ENCODE measurements around the gene CDC45.

Gene CDC45

DNA sequence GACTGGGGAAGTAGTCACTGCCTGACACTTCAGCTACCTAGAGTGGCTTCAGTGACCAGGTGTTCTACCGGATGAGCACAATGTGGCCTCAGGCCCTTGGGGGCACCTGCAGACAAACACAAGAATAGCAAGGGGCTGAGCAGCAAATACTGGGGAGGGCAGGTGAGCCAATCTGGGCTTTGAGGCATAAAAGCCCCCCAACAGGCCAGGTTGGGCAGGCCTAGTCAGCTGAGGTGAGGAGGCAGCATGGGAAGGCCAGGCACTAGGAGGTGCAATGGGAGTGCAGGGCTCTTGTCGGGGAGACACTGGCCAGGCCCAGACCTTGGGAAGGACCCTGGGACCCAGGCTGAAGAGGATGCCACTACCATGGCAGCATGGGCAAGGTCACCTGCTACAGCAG, 9.7 kb upstream of the CDC45 start:
- no peak for DNase-seq

DNA sequence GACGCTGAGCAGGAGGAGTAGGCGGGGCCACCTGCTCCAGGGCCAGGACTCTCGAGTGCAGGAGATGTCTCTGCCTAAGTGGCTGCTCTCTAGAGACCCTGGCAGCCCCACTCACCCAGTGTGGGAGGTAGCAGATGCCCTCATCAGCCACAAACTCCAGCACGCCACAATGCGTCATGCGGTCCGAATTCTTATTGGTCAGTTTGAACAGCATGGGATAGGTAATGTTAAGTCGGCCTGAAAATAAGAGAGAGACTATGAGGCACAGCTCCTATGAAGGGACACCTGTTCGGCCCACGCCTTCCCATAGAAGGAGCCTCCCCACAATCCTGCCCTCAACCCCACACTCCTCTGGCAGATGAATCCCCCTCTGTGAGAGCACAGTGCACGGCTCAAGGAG, 8.1 kb upstream of the CDC45 start:
- DNase-seq = no peak

DNA sequence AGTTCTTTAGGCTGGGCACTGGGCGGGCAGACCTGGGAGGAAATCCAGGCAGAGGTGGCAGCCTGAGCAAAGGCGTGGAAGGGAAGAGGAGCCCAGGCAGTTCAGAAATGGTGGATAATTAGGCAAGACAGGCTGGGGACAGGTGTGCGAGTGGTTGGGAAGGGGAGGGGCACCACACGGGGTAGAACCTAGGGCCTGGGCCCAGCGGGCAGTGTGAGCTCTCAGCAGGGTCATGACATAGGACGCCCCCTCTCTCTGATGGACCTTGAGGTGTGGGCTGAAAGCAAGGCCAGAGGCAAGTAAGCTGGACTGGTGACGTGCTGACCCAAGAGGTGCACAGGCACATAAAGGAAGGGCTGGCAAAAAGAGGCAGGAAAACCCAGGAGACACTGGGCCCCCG, 7.5 kb upstream of the CDC45 start:
- DNase-seq = no peak

DNA sequence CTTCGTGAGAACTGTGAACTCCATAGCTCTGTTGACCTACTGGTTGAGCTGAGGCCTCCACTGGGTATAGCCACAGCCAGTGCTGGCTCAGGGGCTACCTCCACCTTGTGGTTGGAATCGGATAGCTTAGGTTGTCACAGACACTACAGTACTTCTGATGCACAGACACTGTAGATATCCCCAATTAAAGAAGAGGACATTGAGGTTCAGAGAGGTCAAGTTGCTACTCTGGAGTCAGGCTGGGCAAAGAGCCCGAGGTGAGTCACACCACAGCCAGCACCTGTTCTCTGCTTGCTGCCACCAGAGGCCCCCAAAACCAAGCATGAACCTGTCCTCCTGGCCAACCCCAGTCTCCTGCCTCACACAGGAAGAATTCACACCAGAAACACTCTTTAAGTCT, 6.1 kb upstream of the CDC45 start:
- no peak for DNase-seq

DNA sequence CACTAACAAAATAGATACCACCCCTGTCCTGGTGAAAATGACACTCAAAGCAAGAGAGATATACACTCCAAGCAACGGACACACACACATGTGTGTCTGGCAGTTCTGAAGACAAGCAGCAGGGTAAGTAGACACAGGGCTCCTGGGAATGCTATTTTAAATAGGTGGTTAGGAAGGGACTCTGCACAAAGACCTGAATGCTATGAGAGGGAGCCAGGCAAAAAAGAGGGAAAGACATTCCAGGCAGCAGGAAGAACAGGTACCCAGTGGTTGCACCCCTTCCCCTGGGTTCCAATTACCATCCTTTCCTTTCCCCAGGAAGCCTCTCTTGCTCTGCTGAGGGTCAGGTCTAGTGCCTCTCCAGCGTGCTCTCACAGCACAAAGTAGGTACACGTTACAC, 3.7 kb upstream of the CDC45 start:
- DNase-seq = no peak

DNA sequence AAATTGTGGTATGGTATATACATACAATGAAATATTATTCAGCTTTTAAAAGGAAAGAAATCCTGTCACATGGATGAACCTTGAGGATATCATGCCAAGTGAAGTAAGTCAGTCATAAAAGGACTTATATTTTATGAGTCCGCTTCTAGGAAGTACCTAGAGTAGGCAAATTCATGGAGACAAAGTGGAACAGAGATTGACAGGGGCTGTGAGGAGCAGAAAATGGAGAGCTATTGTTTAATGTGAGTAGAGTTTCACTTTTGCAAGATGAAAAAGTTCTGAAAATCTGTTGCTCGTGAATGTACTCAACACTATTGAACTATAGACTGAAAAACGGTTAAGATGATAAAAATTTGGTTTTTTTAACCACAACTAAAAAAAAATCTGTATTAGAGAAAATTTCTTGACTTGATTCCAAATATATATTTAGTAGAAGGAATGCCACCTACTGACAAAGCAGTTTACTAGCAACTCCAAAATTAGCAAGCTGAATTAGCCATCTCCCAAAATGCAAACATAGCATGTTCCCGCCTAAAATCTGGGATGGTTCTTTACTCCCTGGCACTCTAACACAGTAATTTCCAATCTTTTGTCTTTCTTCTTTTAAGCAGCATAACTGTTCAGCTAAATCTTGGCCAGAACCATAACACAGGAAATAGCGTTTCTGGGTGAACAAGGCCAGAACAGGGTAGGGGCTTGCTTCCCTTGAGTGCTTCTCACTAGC, 2.2 kb upstream of the CDC45 start:
- peak in 1 of 5 experiments; percentile 38 for DNase-seq

DNA sequence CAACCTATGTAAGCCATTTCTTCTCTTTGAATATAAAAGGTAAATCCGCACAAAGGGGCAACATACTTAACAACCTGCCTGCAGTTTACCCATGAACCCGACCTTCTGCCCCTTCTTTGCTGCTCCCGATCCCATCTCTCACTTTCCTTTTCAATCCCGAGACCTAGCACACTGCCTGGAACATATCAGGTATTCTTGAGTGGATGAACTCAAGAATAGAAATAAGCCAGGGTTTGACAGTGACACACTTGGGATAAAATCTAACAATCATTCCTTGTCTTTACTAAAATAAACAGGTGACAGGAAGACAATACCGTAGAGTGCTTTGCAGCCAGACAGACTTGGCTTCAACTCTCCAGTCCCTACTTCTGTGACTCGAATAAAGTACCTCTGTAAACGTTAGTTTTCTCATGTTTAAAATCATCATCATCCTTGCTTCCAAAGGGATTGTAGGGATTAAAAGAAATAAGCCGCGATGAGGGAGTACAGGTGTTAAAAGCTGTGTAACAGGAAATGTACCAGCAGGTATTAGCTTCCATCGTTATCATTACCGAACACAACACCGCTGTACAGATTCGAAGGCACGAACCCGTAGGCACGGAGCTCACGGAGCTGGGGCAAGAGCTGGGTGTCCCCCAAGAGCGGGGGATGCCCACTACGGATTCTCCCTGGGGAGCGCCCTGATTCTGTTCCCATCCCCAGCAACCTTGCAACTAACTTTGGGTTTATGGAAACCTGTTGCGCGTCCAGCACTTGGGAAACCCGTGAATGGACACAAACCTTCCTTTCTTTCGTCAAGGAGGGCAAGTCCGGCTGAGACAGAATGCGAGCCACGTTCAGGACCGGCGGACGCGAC, 1.4 kb upstream of the CDC45 start:
- DNase-seq = peak in 1 of 5 experiments; percentile 46

DNA sequence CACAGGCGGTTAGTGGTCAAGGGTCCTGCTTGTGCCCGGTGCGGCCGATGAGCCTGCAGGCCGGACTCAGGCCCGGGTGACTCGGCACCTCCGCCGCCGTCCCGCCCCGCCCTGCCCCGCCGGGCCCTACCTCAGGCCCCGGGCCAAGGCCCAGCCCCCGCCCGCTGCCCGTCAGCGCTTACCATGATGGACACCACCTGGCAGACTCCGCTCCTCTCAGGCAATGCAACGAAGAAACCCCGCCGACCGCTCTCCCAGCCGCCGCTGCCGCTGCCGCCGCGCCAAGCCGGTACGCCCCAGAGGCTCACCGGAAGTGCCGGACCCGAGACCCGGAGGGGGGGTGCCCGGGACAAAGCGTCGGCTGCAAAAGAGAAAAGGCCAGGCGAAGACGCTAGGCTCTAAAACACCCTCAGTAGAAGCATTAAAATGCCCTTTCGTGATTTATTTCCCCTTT, 792 bp upstream of the CDC45 start, which contains the start of gene UFD1:
UFD1 (minus strand) TSS at position 293 of the 454 bp plus-strand sequence; CDS start at position 185, 108 bp downstream.
- DNase-seq = peak; percentile 62 to 90 (median 74)

DNA sequence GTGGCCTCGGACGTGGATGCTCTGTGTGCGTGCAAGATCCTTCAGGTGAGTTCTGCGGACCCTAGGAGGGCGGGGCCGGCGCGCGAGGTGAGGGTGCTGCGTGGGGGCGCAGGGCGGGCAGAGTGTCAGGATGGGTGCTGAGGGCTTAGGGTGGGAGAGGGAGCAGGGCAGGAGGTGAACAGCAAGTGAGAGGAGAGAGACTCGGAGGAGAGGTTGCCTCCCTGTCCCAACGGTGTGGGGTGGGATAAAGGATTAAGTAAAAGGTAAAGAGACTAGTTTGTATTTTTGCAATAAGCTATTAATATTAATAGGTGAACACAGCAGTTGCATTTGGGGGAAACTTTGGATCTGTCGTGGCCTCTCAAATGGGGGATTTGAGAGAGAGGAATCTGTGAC, 451 bp downstream of the CDC45 start:
- no peak for DNase-seq

DNA sequence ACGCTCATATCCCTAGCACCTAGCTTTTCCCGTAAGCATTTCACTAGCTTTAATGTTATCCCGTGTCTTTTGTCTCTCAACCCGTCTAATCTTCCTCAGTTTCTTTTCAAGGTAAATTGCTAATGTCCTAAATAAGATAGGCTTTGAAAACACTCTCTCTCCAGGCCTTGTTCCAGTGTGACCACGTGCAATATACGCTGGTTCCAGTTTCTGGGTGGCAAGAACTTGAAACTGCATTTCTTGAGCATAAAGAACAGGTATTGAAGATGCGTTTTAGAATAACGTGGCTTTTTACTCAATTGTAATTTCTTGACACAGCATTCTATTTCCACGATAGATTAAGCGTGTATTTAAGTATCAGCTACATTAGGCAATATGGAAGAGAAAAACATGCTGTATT, 1.1 kb downstream of the CDC45 start:
- DNase-seq = no peak

DNA sequence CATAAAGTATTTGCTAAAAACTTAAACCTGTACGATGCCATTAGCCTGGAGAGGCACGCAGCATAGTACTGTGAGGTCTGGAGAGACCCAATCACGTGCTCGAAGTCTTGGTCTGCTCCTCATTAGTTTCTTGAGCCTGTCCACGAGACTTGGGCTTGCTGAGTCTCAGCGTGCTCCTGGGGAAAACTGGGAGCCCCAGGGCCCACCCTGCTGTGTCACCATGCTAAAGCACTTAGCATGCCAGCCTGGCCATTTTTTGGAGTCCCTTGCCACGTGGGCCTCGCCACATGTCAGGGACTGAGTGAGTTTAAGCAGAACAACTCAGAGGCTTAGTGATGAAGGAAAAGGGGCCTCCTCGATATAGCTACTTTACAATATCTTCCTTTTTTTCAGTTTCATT, 2.6 kb downstream of the CDC45 start:
- DNase-seq = no peak

DNA sequence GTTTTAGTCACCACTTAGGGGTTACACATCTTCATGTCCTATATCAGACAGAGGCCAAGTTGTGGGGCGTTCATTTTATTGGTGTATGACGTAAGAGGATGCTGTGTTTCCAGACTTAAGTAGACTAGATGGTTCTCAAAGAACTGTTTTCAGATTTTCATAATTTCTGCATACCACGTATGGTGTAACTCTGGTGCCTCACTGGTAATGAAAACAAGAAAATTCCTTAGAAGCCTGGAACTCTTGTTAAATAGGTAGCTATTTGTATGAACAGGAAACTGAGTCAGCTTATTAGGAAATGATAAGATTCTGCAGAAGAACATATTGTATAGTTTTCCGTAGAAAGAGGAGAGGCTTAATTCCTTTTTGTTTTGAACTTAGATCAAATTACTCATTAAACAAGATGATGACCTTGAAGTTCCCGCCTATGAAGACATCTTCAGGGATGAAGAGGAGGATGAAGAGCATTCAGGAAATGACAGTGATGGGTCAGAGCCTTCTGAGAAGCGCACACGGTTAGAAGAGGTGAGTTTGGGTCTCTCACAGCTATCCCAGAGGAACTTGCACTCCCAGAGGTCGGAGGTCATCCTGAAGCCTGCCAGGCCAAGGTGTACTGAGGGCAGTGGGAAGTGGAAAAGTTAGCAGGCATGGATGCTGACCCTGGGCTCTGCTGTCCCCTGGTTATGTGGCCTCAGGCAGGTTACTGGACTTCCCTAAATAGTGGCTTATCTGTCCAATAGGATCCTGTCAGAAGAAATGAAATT, 3.9 kb downstream of the CDC45 start:
- DNase-seq = peak in 1 of 5 experiments; percentile 22

DNA sequence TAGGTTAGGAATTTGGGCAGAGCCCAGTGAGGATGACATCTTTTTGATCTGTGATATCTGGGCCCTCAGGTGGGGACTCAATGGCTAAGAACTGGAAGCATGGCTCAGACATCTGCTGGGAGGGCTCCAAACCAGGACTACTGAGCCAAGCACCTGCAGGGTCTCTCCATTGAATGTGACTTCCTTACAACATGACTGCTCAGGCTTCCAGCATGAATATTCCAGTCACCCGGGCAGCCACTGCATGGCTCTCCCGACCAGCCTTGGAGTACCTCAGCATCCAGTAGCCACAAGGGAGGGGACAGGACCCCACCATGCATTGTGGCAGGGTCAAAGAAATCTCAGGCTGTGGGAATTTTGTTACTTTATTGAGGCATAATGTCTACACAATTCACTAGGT, 8.6 kb downstream of the CDC45 start:
- DNase-seq = no peak

DNA sequence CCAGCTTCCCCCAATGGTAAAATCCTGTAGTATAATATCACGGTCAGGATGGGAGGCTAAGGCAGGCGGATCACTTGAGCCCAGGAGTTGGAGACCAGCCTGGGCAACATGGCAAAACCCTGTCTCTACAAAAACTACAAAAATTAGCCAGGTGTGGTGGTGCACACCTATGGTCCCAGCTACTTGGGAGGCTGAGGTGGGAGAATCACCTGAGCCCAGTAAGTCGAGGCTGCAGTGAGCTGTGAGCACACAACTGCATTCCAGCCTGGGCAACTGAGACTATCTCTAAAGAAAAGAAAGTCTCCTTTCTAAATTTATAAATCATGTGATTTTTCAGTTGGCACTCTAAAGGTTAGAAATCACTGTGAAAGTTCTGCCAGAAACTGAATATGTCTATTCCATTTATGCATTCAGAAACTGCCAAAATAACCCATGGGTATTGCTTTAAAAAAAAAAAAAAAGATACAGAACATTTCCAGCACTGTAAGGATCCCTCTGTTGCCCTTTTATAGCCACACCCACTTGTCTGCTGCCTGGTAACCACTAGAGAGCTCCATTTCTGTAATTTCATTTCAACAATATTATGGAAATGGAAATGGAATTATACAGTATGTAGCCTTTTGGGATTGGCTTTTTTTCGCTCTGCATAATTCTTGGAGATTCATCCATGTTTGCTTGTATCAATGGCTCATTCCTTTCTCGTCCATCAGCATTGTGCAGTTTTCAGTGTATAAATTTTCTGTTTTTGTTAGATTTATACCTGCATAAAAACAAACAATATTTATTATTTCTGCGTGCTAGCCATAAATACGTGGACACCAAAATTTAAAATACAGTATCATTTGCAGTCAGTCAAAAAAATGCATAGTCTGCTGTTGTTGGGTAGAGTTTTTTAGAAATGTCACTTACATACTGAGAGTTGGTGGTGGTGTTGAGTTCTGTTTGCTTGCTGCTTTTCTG, 9.4 kb downstream of the CDC45 start:
- DNase-seq = peak in 1 of 5 experiments; percentile 43

DNA sequence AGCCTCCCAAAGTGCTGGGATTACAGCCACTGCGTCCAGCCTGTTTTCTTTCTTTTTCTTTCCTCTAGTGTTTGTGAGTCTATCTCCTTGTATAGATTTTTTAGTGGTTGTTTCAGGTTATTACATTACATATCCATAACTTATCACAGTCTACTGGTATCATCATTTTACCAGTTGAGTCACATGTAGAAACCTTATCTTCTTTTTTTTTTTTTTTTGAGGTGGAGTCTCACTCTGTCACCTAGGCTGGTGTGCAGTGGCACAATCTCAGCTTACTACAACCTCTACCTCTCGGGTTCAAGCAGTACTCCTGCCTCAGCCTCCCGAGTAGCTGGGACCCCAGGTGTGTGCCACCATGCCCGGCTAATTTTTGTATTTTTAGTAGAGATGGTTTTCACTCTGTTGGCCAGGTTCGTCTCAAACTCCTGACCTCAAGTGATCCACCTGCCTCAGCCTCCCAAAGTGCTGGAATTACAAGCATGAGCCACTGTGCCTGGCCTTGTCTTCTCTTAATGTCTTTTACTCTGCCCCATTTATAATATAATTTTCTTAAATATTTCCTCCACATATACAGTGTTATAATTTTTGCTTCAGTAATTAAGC, 11.0 kb downstream of the CDC45 start:
- peak in 1 of 5 experiments; percentile 47 for DNase-seq

DNA sequence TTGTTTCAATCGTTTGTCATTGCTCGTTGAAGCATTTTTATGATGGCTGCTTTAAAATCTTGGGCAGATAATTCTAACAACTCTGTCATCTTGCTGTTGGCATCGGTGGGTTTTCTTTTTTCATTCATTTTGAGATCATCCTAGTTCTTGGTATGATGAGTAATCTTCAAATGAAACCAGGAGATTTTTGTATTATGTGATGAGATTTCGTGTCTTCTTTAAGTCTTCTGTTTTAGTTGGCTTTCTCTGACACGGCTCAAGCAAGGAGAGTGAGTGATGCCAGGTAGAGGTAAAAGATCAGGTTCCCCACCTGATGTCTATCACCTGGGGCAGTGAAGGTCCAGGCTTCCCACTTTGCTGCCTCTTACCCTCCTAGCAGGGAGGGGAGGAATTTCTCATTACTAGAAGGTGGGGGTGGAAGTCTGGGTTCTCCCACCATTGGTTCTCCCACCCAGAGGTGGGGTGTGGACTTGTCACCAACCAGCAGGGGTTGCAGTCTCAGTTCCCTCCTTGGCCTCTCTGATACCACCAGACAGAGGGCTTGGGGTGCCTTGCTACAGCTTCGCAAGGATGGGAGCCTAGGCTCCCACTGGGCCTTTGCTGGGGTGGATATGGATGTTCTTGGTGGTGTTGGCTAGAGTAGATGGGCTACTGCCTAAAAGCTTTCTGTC, 12.9 kb downstream of the CDC45 start:
- no peak for DNase-seq

DNA sequence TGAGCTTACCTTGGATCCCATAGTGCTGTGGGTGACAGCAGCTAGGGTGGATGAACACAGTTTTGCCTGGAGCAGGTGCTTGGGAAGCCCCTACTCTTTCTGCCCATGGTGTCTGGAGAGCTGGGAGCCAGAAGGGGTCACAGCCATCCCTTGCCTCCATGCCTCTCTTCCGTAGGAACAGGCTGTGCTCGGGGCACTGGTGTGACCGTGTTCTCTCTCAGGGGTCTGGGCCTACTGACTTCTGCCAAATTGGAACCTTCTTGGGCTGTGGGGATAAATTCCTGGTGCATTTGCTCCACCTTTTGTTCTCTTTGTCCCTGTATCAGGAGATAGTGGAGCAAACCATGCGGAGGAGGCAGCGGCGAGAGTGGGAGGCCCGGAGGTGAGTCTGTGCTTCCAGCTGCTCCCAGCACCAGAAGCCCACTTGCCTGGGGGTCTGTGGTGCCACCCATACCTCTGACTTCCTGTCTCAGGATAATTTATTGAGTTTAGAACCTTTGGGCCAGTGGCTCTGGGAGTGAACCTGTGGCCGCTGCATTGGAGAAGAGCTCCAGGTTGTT, 14.4 kb downstream of the CDC45 start:
- DNase-seq = no peak

DNA sequence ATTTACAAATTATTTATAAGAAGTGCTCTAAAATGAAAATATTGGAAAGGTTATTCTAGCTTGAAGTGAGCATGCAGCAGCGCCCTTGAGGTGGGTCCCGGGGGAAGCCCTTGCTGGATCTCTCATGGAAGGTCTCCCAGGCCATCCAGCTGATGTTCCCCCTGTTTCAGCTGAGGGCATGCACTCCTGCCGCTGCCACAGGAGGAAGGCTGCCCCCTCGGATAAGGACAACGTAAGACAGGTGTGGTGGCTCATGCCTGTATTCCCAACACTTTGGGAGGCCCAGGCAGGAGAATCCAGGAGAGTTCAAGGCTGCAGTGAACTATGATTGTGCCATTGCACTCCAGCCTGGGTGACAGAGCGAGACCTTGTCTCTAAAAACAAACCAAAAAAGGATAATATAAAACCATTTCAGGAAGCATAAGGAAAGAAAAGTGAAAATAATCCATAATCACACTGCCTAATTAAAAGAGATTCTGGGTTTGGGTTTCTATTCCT, 15.0 kb downstream of the CDC45 start:
- no peak for DNase-seq

DNA sequence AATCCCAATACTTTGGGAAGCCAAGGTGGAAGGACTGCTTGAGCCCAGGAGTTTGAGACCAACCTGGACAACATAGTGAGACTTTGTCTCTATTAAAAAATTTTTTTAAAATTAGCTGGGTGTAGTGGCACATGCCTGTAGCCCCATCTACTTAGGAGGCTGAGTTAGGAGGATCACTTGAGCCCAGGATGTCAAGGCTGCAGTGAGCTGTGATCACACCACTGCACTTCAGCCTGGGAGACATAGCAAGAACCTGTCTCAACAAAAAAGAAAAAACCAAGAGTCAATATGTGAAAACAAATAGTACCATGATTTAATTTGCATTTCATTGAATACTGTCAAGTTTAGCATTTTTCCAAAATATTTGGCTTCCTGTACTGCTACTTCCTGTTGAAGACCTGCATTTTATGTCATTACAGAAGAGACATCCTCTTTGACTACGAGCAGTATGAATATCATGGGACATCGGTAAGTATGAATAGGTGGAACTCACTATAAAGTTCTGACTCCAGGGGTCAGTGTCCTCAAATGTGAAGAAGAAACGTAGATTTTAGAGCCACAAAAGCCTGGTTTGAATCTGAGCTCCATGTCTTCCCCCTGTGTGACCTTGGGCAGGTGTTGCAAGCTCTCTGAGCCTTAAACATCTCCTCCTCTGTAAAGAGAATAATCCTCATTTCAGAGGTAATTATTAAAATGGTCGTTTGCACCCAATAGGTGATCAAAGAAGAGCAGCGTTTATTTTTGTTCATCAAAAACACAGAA, 16.0 kb downstream of the CDC45 start:
- peak in 1 of 5 experiments; percentile 50 for DNase-seq

DNA sequence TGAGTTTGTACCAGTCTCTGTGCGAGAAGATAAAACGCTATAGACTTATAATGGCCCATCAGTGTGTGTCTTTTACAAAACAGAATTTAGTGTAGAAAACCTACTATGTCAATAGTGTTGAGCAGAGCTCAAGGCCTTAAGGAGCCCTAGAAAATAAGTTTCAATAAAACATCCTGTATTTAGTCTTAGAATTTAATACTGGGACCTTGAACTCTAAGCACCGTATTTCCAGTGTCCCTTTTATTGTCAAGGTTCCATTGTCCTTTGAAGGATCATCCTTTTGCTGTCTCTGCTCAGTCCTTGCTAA, 16.6 kb downstream of the CDC45 start:
- no peak for DNase-seq
